ENCODE measurements around the gene AADACL2. TPM values are rescaled to one million over a fixed set of nuclear protein-coding genes. Genes with fewer than 3 reads are reported as not detected.

The AADACL2 gene
- total RNA-seq, 1 donor from 2014 or later = 0.49 TPM

DNA sequence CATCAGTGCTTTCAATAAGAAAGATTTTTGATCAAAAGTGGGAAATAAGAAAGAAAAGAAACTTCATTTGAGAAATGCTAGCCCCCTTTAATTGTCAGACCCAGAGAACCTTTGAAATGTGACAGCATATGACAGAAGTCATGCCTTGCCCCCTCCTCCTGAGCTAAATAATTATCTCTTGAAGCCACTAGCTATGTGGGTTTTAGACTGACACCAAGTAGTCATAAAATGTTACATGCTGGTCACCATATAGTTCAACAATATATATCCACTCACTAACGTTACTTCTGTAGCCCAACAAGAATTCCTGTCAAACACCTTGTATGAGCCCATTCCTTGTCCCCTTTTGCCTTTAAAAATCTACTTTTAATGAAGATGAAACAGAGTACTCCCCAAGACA, 43.1 kb upstream of the AADACL2 start:
- H3K4me1 ChIP-seq = no peaks in the 10 kb centered on the region
- H3K27ac ChIP-seq = no peak overlapping the region
- no peak for DNase-seq (ENCODE audit: extremely low spot score in 2 of 2)
- no peaks in the 10 kb centered on the region for H3K27me3 ChIP-seq
- TF ChIP-seq, protein P1, sequence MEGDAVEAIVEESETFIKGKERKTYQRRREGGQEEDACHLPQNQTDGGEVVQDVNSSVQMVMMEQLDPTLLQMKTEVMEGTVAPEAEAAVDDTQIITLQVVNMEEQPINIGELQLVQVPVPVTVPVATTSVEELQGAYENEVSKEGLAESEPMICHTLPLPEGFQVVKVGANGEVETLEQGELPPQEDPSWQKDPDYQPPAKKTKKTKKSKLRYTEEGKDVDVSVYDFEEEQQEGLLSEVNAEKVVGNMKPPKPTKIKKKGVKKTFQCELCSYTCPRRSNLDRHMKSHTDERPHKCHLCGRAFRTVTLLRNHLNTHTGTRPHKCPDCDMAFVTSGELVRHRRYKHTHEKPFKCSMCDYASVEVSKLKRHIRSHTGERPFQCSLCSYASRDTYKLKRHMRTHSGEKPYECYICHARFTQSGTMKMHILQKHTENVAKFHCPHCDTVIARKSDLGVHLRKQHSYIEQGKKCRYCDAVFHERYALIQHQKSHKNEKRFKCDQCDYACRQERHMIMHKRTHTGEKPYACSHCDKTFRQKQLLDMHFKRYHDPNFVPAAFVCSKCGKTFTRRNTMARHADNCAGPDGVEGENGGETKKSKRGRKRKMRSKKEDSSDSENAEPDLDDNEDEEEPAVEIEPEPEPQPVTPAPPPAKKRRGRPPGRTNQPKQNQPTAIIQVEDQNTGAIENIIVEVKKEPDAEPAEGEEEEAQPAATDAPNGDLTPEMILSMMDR (IDR thresholded peaks at IDR 0.05) = no peak
- TF ChIP-seq POLR2A (IDR thresholded peaks at IDR 0.05) (no peak), POLR2AphosphoS5 (IDR thresholded peaks at IDR 0.05; ENCODE audit: insufficient read depth in 1 of 2, low read depth in 1 of 2) (no peak)
- H3K36me3 ChIP-seq = no peaks in the 10 kb centered on the region
- H3K4me3 ChIP-seq = no peak overlapping the region
- intact Hi-C loops (cut with DNase I) = no loop called here
- no peaks in the 10 kb centered on the region for H3K9me3 ChIP-seq

DNA sequence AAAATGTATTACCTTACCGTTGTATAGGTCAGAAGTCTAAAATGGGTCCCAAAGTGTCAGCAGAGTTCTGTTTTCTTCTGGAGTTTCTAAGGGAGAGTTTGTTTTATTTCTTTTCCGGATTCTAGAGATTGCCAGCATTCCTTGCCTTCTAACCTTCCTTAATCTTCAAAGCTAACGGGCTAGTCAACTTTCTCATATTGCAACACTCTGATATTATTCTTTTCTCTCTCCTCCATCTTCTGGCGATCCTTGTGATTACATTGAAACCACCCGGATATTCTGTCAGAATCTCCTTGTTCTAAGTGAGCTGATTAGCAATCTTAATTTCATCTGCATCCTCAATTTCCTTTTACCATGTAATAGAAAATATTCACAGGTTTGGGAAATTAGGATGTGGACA, 36.2 kb upstream of the AADACL2 start:
- no peak for TF ChIP-seq POLR2AphosphoS5 (IDR thresholded peaks at IDR 0.05; ENCODE audit: insufficient read depth in 1 of 2, low read depth in 1 of 2)
- TF ChIP-seq, protein P1 (IDR thresholded peaks at IDR 0.05) = no peak
- TF ChIP-seq POLR2A (IDR thresholded peaks at IDR 0.05) = no peak

DNA sequence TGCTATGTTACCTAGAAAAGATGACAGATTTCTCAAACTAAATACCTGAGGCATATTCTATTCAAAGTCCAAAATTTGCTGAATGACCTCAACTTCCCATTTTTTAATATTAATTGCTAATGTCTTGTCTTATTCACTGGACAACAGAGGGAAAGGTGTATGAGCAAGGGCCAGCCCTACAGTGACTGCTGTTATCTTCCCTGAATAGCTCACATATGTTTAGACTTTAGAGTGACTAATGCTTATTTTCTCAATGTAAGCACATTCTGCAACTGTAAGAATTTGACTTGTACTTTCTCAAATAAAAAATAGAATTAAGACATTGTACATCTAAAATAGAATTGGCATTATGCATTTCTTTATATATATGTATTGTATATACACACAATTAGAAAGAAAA, 26.5 kb upstream of the AADACL2 start:
- no peaks in the 10 kb centered on the region for H3K27me3 ChIP-seq
- H3K36me3 ChIP-seq = no peaks in the 10 kb centered on the region
- no peaks in the 10 kb centered on the region for H3K4me1 ChIP-seq
- TF ChIP-seq POLR2AphosphoS5 (IDR thresholded peaks at IDR 0.05; ENCODE audit: insufficient read depth in 1 of 2, low read depth in 1 of 2) (no peak), POLR2A (IDR thresholded peaks at IDR 0.05) (no peak)
- TF ChIP-seq, protein P1 (IDR thresholded peaks at IDR 0.05) = no peak
- DNase-seq (ENCODE audit: extremely low spot score in 2 of 2) = no peak
- H3K27ac ChIP-seq = no peak overlapping the region
- H3K4me3 ChIP-seq = no peak overlapping the region
- intact Hi-C loops (cut with DNase I) = no loop called here
- no peaks in the 10 kb centered on the region for H3K9me3 ChIP-seq

More for the DNA sequence above, 36.2 kb upstream of the AADACL2 start:
- no peaks in the 10 kb centered on the region for H3K9me3 ChIP-seq
- intact Hi-C loops (cut with DNase I) = no loop called here
- no peak overlapping the region for H3K27ac ChIP-seq
- no peak for DNase-seq (ENCODE audit: extremely low spot score in 2 of 2)
- no peaks in the 10 kb centered on the region for H3K36me3 ChIP-seq
- H3K4me3 ChIP-seq = no peak overlapping the region
- no peaks in the 10 kb centered on the region for H3K4me1 ChIP-seq
- no peaks in the 10 kb centered on the region for H3K27me3 ChIP-seq

DNA sequence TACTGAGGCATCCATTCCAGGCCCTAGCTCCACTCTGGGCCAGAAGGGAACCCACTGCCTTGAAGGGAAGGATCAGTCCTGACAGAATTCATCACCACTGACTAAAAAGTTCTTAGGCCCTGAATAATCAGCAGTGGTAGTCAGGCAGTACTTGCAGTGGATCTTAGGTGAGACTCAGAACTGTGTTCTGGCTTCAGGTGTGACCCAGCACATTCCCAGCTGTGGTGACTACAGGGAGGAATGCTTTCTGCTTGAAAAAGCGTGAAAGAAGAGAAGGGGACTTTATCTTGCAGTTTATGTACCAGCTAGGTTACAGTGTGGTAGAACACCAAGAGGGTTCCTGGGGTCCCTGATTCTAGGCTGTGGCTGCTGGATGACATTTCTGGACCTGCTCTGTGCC, 24.9 kb upstream of the AADACL2 start:
- no peaks in the 10 kb centered on the region for H3K36me3 ChIP-seq
- no peaks in the 10 kb centered on the region for H3K9me3 ChIP-seq
- intact Hi-C loops (cut with DNase I) = no loop called here
- H3K27ac ChIP-seq = no peak overlapping the region
- H3K4me3 ChIP-seq = no peak overlapping the region
- no peaks in the 10 kb centered on the region for H3K27me3 ChIP-seq
- no peaks in the 10 kb centered on the region for H3K4me1 ChIP-seq
- DNase-seq (ENCODE audit: extremely low spot score in 2 of 2) = no peak
- TF ChIP-seq POLR2AphosphoS5 (IDR thresholded peaks at IDR 0.05; ENCODE audit: insufficient read depth in 1 of 2, low read depth in 1 of 2) (no peak), POLR2A (IDR thresholded peaks at IDR 0.05) (no peak)
- TF ChIP-seq, protein P1 (IDR thresholded peaks at IDR 0.05) = no peak

DNA sequence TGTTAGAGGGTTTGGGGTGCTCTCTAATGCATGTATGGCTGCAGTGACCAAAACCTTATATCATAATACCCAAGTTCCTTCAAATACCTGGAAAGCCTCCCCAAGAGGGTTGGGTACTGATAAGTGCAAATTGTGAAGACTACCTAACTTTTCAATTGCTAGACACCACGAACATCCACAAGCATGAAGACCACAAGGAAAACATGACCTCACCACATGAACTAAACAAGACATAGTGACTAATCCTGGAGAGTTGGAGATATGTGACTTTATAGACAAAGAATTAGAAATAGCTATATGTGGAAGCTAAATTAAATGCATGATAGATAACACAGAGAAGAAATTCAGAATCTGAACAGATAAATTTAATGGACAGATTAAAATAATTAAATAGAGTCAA, 23.9 kb upstream of the AADACL2 start:
- TF ChIP-seq POLR2A (IDR thresholded peaks at IDR 0.05) (no peak), POLR2AphosphoS5 (IDR thresholded peaks at IDR 0.05; ENCODE audit: insufficient read depth in 1 of 2, low read depth in 1 of 2) (no peak)
- TF ChIP-seq, protein P1 (IDR thresholded peaks at IDR 0.05) = no peak

More for the DNA sequence above, 23.9 kb upstream of the AADACL2 start:
- DNase-seq (ENCODE audit: extremely low spot score in 2 of 2) = no peak
- Histone ChIP-seq H3K4me3 (no peak overlapping the region), H3K36me3 (no peaks in the 10 kb centered on the region), H3K27me3 (no peaks in the 10 kb centered on the region), H3K4me1 (no peaks in the 10 kb centered on the region), H3K27ac (no peak overlapping the region), H3K9me3 (no peaks in the 10 kb centered on the region)
- intact Hi-C loops (cut with DNase I) = no loop called here
